HuH-7.5 (cell line): ENCODE data around the gene GPC6.
"Not testable (repeated sequence)": the region's sequence is repeated elsewhere in the genome, so short reads cannot be mapped to it uniquely, and the experiment has no call there.

Experiments used
- DNase-seq: peaks from one replicate; pipeline ENCODE4 v3.0.0; 2011; ENCODE audit warnings: low spot score

Gene GPC6

DNA sequence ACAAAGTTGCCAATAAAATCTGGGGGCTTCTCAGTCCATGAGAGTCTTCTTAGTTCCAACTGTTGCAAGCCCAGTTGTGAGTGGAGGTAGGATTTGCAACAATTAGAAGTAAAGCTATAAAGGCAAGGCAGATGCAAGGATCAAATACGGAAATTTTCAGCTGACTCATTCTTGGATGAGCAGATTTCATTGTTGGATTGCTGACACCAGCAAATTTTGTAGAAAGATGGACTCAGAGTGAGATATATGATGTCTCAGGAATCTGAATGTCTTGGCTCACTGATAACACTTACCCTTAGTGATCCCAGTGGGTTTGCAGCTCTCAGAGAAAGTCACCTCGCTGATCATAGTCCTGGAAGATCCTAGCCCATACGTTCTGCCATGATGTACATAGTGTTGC, 209.0 kb downstream of the GPC6 start:
- no peak for DNase-seq

DNA sequence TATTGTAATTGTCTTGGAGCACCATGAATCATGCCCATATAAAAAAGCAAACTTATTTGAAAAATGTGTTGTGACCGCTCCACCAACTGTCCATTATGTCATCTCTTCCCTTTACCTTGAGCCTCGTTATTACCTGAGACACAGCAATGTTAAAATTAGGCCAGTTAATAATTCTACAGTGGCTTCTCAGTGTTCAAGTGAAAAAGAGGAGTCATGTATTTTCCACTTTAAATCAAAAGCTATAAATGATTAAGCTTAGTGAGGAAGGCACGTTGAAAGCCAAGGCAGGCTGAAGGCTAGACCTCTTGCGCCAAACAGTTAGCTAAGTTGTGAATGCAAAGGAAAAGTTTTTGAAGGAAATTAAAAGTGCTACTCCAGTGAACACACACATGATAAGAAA, 210.5 kb downstream of the GPC6 start:
- DNase-seq: no peak

DNA sequence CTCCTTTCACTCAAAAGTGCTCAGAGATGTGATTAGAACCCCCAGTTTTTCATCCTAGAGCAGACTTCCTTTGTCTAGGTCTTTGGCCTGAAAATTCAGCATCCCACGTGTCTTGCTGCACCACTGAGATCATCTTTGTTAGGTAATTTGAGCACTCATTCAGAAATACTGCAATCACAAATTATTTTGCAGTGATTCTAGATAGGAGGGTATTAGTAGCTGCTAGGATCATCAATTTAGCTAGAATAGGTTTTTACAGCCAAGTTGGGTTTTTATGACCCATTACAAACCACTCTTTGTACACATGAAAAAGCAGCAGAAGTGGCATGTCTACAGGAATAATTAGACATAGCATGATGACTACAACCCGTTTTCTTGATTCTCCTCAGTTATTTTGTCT, 219.6 kb downstream of the GPC6 start:
- no peak for DNase-seq

DNA sequence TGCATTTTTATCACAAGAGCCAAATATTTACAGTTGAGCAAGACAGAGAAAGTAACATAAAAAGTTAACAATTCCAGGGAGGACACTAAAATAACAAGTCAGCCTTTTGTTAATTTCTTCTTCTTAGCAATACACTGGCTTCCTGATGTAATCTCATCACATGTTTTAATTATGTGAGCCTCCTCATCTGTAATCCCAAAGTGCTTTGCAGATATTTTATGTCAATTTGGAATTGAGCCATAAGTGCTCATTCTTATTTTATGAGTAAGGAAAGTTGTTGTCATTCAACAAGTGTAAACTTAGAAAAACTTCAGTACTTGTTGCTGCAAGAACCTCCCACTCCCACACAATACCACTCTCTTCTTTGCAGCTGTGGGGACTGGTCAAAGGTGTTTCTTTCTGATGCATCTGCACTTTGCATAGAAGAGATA, 223.6 kb downstream of the GPC6 start:
- DNase-seq: no peak

DNA sequence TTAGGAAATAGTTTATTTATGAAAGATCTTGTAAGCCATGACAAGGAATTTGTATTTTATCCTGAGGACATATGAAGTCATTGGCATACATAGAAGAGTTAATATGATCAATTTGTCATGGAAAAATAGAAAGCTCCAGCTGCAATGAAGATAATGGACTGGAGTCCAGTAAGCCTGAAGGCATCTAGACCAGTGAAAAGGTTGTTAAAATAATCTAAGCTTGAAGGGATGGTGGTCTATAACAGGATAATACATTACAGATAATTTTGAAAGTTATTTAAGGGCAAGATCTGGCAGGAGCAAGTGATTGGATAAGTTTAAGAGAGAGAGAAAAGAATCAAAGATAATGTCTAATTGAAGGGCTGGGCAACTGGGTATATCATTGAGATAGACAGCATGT, 224.2 kb downstream of the GPC6 start:
- DNase-seq: no peak

DNA sequence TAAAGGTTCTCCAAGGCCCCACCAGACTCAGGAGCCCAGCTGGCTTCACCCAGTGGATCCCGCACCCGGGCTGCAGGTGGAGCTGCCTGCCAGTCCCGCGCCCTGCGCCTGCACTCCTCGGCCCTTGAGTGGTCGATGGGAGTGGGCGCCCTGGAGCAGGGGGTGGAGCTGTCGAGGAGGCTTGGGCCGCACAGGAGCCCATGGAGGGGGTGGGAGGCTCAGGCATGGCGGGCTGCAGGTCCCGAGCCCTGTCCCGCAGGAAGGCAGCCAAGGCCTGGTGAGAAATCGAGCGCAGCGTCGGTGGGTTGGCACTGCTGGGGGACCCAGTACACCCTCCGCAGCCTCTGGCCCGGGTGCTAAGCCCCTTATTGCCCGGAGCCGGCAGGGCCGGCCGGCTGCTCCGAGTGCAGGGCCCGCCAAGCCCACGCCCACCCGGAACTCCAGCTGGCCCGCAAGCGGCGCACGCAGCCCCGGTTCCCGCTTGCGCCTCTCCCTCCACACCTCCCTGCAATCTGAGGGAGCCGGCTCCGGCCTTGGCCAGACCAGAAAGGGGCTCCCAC, 228.1 kb downstream of the GPC6 start:
- DNase-seq: not testable (repeated sequence)

DNA sequence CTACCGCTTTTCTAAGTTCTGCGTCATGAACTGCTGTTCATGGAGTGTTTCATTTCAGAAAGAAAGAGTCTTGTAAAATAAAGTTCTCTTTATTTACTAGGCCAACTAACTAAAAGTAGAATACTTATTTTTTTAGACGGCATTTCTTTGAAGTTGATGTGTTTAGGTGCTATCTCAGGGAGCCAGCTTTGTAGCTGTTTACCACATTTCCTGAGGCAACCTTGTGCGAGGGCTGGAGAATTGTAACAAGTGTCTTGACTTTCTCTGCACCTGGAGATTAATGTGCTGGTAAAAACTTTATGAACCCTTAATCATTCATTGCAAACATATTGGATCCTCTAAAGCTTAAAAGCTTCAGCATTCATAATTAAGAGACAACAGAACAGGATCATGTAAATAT, 229.3 kb downstream of the GPC6 start:
- DNase-seq: no peak

DNA sequence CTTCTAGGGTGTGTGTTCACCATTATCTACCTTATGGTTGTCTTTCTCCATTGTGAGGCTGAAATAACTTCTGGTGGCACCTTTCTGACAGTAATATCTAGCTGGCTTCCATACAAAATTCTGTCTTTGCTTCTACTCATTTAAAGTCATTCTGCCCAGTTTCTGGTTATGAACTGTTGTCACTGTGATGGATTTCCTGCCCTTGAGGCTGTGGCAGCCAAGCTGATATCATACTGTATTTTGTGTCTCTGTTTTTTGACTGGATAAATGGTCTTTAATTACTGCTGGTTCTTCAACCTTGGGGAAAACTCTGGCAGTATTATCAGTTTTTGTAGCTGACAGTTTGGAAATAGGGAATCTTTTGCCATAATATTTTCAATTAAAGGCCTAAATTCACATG, 233.4 kb downstream of the GPC6 start:
- no peak for DNase-seq

DNA sequence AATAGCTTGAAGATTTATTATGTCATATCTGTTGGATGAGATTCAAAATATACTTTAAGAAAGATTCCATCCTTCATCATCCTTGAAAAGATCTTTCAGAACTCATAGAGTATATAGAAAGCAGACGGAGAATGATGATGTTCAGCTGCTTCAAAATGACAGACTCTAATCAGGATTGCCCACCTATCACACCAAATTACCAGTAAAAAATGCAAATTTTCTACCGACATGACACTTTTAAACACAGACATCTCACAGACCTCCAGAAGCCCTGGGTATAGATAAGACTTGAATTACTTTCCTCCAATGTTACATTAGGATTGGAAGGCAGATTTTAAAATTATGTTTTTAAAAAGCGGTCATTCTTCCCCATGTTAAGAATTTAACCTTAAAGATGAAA, 235.5 kb downstream of the GPC6 start:
- no peak for DNase-seq

DNA sequence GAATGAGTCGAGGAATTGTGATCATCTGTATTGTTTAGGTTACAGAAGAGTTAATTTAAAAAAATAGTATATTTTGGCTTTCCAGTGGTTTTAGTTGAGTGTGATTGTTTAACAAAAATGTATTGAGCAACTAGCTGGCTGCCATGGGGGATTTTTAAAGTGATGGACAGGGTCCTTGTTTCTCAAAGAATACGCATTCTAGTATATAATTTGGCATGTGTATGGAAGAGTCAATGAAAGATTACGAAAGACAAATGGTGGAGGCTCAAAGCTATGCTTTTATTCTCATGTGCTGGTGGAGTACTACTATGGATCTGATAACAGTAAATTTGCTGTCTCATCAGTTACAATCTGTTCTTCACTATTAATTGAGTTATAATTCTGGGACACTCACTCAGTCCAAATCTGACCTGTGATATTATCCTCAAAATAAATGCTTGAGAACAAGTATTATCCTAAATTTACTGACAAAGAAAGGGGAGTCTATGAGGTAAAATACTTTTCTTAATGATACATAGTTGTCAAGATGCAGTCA, 240.0 kb downstream of the GPC6 start:
- no peak for DNase-seq

DNA sequence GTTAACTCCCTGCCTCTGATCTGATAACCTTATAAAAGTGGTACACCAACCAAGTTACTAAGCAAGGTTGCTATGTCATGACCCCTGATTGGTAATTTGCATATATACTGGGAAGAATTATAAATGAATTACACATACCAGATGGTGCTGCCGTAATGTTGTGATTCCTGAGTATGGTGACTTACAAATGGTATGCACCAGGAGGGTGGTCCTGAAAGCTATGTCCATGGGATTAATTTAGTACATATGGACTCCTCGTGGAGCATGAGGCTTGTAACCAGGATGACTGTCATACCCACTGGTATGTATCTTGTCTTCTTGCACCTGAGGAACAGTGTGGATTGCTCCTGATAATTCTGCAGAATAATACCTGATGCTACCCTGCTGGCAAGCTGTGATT, 240.6 kb downstream of the GPC6 start:
- DNase-seq: no peak

DNA sequence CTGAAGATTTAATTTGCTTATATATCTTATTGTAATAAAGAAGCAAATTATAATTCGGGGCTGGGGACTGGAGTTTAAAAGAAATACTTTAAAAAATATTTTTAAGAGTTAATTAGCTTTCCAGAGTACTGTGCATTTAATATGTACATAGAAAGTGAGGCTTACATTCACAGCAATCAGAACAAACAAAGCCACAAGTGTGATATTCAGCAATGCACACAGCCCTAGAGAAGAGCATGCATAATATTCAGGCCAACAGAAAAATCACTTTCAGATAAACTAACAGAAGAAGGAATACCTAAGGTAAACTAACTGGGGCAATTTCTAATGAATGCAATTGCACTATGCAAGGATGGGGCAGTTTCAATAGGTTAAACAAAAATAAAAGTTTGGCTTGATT, 241.8 kb downstream of the GPC6 start:
- DNase-seq: no peak

DNA sequence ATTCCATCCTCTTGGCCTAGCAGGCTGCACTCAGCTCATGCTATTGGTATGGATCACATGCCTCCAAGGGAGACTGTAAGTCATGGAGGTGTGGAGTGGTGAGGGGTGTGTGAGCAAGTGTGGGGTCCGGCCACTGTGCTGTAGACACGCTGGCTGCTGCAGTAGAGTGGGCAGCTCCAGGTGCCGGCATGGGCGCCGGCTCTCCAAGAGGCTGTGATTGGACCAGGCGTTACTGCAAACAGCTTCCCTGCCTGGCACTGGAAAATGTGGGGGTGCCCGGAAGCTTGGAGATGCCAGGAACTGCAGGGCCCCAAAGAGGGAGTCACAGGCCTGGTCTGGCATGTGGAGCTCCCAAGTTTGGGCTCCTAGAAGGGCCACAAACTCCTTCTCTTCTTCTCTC, 245.7 kb downstream of the GPC6 start:
- no peak for DNase-seq

DNA sequence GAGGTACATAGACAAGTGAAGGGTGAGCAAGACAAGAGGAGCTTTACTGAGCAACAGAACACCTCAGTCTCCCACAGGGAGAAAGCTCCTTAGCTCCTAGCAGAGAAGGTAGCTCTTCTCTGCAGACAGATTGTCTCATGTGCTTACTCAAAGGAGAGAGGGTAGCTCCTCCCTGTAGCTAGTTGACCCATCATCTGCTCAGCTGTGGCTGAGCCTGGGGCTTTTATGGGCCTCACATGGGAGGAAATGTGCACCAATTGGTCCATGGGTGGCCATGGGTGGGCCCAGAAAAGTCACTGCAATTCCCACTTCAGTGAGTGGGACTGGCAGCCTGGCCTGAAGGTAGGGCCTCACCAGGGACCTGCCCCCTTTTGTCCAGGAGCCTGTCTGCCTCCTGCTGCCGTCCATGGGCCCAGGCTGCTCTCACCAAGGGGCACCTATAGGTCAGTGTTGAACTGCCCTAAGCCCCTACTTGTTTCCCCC, 246.2 kb downstream of the GPC6 start:
- no peak for DNase-seq

DNA sequence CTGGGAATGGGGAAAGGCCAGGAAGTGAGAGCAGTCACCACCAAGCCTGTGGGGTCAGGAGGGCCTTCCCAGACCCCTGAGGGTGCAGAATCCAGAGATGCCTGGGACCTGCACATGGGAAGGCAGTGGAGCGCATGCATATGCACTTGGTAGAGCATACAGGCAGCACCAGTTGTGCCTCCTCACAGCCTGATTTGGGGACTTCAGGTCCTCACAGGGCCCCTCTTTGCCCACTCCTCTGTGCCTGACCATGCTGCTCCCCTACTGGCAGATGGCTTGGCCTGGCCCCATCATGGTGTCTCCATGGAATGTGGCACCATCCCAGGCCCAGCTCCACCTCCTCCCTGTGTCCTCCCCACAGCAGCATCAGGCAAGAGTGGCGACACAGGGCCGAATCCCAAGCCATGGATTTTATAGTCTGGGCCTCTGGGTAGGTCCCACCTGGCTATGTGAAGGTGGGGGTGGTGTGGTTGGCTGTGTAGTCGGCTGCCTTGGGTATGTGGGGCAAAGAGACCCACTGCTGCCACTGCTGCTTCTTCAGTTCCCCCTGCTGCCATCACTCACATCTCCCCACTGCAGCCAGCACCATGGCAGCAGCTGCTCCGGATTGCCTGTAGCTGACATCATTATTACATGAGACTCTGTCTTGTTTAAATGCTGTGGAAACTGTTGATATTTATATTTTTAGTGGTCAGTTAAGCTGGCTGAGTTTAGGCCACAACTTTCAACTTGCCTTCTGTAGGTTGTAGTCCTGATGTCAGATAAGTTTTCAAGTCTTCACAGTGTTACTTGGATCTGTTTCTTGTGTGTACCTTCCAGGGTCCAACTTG, 247.0 kb downstream of the GPC6 start:
- no peak for DNase-seq

DNA sequence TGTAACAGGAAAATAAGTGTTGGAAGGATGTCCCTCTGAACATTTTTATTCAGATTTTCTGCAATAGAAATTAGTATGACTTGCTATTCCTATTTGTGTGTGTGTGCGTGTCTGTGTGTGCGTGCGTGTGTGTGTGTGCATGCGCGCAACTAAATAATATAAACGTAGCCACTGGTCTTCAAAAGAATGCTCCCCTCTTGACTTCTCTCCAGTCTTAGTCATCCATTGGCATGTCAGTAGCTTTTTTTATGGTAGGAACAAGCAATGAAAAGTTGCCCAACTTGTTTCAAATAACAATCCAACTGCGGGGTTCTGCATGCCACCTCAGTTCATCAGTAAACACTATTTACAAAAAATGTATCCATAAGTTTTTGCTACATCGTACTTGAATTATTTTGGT, 249.6 kb downstream of the GPC6 start:
- DNase-seq: no peak

DNA sequence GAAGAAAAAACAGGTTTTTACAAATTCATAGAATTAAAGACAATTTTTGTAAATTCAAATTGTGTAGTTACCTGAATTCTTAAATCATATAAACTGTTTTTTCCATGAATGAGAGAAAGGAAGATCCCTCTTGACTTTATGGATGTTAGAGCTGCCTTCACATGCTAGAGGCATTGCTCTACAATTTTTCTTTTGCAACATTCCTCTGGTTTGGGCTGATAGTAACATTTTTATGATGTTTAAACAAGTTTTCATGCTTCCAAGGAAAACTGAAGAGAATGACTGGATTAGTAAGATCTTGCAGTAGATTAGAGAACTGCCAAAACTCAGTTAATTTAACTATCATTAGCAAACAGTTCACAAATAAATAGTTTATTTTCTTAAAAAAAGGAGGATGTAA, 250.6 kb downstream of the GPC6 start:
- DNase-seq: no peak

DNA sequence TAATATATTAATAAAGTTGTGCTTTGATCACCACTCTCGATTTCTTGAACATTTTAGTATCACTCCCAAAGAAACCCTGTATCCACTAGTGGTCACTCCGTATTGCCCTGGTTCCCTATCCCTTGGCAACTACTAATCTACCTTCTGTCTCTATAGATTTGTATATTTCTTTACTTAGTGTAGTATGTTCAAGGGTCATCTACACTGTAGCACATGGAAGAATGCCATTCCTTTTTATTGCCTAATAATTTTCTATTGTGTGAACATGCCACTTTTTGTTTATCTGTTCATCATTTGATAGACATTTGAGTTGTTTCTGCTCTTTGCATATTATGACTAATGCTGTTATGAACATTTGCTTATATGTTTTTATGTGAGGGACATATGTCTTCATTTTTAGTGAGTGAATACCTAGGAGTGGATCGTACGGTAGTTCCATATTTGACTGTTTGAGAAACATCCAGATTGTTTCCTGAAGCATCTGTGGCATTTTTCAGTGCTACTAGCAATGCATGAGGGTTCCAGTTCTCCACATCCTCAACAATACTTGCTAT, 254.0 kb downstream of the GPC6 start:
- no peak for DNase-seq

DNA sequence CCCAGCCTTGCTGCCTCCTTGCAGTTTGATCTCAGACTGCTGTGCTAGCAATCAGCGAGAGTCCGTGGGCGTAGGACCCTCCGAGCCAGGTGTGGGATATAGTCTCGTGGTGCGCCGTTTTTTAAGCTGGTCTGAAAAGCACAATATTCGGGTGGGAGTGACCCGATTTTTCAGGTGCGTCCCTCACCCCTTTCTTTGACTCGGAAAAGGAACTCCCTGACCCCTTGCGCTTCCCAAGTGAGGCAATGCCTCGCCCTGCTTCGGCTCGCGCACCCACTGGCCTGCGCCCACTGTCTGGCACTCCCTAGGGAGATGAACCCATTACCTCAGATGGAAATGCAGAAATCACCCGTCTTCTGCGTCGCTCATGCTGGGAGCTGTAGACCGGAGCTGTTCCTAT, 269.5 kb downstream of the GPC6 start:
- DNase-seq: not testable (repeated sequence)

DNA sequence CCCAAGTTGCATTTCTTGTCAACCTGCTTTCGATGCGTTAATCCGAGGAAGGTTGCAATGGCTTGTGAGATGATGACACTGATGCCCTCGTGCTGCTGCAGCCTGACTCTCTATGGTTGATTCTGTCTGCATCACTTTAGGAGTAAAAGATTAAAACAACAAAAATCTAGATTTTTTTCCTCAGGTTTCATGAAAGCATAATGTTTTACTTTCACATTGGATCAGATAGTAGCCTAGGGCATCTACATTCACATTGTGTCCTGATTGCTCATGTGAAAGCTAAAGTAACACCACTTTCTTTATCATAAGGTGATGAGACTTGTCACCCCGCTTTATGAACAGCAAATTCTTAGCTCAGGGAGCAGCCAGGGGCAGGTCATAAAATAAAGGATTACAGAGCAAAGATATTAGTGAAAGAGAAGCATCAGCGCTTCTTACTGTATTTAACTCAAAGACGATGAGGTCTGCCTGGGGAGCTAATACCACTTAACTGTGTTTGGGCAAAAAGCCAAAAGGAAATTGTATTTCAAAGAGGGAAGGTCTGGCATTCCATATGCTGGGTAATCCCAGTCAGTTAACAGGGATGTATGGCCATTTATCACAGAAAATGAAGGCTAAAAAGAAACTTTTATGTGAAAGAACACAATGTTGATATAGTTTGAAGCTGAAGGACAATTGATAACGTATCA, 270.5 kb downstream of the GPC6 start:
- no peak for DNase-seq

DNA sequence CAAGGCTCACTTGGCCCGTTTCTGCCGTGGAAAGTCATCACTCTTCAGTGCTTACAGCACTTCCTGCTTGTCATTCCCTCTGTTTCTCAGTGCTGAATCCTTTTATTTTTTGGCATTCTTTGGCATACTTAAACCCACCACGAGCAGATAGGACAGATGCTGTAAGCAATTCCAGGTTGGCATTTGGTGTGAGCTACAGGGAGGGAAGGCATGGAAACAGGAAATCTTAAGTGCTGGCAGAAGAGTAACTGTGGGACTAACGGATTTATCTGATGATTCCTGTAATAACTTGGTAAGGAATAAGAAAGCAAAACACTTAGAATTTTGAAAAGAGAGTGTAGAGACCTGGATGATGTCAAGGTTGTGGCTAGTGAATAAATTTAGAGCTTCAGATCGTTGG, 273.4 kb downstream of the GPC6 start:
- DNase-seq: no peak

DNA sequence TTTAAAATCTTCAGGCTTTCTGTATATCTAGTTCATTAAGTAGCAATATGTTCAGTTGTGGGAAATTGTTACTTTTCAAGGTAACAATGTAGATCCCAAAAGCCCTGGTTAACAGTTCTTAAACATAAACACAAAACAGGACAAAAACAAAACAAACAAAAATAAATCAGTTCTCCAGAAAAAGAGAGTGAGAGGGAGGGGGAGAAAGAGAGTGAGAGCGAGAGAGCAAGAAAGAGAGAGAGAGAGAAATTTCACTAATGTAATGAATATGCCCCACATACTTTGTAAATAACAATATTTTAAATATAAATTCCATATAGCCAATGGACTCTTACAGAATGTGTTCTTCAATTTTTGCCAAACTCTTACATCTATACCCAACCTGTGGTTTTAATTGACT, 275.5 kb downstream of the GPC6 start:
- no peak for DNase-seq
